Measurements from ENCODE around the gene MEA1.
A peak's percentile ranks its signal among the peaks of the same experiment; 100 is the strongest.

DNA sequence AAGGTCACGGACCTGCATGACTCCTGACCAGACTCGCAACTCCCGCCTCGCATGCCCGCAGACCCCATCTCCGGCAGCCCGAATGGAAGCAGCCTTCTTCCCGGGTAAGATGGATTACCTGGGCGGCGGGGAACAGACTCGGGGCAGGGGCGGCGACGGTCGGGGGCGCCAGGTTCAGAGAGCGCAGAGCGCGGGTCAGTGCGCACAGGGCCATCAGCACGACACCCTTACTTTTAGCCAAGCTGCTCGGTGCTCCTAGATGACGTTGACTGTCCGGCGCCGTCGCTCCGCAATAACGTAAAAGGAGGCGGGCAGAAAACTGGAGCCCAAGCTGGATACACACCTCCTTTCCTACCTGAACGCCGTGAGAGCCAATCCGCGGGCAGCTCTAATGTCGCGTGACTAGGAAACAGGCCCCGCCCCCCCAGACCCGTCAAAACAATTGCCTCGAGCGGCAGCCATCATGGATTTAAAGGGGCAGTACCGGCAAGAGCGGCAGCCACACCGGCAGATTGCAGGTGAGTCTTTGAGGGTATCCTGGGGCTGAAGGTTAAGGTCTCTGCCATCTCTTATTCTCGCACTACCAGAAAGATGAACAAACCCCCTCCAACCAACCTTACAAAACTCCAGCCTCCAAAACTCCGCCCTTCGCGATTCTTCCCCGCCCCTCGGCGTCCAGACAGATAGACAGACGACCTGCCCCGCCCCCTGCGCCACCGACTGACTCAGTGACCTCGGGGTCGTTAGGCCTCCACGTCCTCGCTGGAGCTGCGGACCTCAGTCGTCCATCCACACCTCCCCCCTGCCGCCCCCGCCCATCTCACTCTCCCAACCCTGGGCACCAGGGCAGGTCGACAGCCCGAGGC lies 45.7 kb upstream of the MEA1 start, which contains the start of the genes KLC4 and MRPL2:
- TF ChIP-seq CTCF (IDR thresholded peaks at IDR 0.05) (peak in 1 of 4 experiments; percentile 14), POLR2A (IDR thresholded peaks at IDR 0.05) (peak; percentile 61 to 81)
